ENCODE data around the gene TECPR2.

TECPR2 gene

GRCh38 chr14:102375119-102375518 is 12.4 kb downstream of the TECPR2 start:
- DNase-seq: no peak

GRCh38 chr14:102377696-102378095 is 15.0 kb downstream of the TECPR2 start:
- no peak for DNase-seq

DNA sequence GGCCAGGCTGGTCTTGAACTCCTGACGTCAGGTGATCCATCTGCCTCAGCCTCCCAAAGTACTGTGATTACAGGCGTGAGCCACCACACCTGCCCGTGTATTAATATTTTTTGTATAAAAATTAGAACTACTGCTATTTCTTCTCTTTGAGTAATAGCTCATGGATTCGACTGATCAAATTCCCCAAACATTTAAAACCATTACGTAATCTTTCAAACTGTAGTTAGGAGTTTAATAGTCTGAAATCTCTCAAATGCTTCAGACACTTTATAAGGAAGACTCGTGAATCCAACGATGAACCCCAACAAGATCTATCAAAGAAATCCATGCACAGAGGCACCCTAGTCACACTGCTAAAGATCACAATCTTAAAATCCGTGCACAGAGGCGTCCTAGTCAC is 16.1 kb downstream of the TECPR2 start:
- DNase-seq: no peak

- no peak for DNase-seq
Measured at GRCh38 chr14:102387086-102387485, 24.3 kb downstream of the TECPR2 start.

DNA sequence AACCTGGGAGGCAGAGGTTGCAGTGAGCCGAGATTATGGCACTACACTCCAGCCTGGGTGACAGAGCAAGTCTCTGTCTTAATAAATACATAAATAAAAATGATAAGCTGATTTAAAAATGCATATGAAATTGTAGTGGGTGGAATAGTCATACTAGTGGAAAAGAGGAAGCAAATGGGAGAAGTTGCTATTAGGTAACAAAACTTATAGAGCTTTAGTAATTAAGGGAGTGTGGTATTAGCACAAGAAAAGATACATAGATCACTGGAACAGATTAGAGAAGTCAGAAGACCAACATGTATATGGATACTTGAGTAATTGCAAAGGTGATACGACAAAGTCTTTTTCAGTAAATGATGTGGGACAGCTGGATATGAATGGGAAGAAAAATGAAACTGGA is 26.5 kb downstream of the TECPR2 start:
- DNase-seq: no peak

DNA sequence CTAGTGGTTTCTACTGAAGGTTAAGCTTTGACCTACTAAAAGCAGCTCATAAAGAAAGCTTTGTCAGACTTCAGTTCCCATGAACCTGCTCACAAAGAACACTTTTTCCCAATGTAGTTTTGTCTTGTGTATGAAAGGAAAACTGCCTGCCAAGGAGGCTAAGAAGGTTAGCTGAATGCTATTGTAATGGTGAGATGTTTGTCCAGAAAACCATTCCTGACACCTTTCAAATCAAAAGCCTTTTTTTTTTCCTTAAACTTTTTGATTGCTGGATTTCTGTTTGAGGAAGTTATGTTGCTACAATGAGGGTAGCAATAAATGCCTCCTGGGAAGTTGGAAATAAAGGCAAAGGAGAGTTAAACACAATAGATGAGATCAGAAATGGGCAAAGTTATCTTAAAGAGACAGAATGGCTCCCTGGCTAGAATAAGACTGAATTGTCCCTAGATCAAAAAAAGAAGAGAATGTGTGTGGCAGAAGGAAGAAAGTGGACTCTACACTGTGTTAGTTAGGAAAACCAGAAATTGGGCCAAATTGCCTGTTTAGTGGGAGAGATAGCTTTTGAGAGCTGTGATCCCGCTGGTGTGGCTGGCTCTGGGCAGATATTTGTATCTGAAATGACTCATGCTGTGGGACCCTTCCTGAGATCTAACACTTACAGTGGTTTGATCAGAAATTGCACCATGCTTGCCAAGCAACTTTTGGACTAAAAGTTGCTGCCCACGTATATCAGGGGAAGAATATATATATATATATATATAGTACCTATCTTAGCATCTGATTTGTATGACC is 27.5 kb downstream of the TECPR2 start:
- DNase-seq: no peak

DNA sequence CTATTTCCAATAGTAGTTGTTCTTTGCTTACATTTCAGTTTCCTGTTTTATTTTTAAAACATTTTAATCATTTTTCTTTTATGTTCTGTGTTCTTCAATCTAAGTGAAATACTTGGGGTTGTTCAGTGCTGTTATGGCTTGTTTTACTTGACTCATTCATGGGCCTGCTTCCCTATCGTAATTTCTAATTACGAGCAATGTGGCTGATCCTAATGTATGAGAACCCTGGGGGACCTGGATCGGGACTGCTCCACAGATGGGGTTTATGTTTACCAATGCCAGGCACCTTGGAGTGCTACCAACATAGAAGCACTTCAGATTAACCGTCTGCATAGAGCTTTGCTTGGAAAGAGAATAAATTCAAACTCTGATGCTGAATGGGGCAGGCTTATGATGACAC is 29.8 kb downstream of the TECPR2 start:
- DNase-seq: no peak

GRCh38 chr14:102394717-102395375 is 32.1 kb downstream of the TECPR2 start:
- DNase-seq: no peak

DNA sequence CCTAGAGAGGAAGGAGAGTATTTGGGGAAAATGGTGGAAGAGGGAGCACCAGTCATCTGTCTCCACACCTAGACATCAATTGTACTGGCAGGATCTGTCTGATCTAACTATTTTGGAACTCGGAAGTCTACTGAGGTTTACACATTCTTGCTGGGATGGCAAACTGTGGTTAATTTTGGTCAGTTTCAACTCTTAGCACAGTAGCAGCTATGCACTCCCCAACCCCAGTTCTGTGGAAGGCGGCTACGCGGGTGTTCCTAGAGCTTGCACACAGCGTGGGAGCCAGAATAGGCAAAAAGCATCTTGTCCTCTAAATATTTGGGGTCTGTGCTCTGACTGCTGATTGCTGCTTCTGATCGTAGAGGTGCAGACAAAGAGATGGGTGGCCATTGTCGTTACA is 33.8 kb downstream of the TECPR2 start:
- no peak for DNase-seq

DNA sequence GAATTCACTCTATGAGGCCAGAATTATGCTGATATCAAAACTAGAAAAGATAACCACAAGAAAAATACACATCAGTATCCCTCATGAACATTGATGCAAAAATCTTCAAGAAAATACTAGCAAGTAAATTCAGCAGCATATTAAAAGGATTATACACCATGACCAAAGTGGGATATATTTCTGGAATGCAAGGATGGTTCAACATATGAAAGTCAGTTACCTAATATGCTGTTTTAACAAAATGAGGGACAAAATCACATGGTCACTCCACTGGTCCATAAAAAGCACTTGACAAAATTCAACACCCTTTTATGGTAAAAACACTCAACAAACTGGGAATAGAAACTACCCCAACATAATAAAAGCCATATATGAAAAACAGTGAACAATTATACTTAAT is 40.3 kb downstream of the TECPR2 start:
- DNase-seq: no peak

DNA sequence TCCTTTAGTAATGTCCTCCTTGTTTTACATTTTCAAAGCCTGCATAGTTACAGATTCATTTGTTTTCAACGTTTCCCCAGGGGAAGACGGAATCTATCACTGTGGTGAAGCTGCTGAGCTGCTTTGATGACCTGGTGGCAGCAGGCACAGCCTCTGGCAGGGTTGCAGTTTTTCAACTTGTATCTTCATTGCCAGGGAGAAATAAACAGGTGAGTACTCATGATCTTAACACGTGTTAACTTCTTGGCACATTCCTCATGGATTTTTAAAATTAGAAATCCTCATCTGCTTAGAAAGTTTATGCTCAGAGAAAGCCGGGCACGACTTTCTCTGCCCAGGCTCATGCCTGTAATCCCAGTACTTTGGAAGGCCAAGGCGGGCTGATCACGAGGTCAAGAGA is 44.5 kb downstream of the TECPR2 start:
- no peak for DNase-seq

GRCh38 chr14:102408724-102409123 is 46.0 kb downstream of the TECPR2 start:
- no peak for DNase-seq

GRCh38 chr14:102415671-102416070 is 52.9 kb downstream of the TECPR2 start:
- no peak for DNase-seq

- no peak for DNase-seq
Measured at GRCh38 chr14:102417001-102417431, 54.3 kb downstream of the TECPR2 start.

DNA sequence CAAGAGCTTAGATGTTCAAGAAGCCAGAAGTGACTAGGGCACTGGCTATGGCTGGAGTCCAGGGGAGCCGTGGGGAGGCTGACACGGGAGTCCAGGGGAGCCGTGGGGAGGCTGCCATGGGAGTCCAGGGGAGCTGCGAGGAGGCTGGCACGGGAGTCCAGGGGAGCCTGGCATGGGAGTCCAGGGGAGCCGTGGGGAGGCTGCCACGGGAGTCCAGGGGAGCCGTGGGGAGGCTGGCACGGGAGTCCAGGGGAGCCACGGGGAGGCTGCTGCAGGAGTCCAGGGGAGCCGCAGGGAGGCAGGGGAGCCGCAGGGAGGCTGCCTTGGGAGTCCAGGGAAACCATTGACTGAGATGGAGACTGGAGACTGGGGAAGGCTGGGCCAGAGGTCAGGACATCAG is 54.9 kb downstream of the TECPR2 start:
- no peak for DNase-seq

- DNase-seq: no peak
Measured at GRCh38 chr14:102418169-102418852, 55.6 kb downstream of the TECPR2 start.

GRCh38 chr14:102418853-102419240 is 56.1 kb downstream of the TECPR2 start:
- no peak for DNase-seq

DNA sequence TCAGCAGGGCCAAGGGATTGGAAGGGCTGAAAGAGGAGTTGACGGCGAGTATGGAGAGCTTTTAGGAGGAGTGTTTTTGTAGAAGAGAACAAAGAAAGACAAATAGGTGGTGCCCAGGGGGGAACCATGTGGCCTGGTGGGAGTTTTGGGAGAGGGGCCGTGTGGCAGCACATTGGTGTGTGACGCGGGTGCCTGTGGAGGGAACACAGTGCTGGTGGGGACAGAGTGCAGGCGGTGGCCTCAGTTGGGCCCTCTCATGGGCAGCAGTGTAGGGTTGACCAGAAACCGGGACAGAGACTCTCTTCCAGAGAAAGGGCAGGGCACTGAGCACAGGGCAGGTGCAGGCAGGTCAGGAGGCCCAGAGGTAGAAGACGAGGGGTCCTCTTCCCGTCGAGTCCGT is 56.5 kb downstream of the TECPR2 start:
- no peak for DNase-seq

DNA sequence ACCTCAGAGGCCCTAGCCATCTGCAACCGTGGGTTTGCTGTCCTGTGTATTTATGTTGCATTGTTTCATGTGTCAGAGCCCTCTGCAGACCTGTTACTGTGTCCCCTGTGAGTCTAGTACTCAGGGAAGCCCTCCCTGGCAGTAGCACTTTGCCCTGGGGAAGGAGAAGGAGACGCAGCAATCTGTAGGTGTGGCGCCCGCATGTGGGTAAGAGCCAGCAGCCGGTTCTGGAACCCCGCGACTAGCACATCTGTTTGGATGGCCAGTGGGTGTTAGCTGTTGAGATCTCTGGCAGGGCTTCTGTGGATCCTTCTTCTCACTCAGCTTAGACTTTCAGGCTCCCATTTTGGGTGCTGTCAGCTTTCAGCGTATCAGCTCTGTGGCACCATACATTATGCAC is 57.0 kb downstream of the TECPR2 start:
- no peak for DNase-seq

DNA sequence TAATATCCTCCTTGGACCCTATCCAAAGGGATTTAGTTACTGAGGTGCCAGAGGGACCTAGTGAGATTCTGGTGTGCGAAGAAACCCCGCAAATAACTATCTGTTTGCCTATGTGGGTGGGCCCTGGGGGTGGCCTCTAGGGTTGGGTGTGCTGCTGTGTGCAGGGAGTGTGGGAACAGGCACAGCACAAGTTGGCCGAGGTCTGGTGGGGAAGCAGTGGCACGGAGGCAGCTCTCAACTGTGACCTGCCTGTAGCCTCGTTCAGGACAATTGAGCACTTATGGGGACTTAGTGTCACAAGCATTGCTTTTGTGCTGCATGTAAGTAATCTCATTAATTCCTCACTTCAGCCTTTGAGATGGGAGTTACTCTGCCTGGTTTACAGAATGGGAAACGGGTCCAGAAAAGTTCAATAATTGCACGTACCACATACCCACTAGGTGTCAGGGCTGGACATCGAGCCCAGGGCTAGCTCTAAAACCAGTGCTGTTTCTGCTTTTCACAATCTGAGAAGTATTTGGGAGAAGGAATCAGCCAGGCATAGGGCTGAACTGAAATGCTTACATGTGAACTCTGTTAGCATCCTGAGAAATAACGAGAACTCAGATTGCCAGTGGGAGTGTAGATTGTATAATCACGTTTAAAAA is 58.8 kb downstream of the TECPR2 start:
- no peak for DNase-seq

GRCh38 chr14:102424520-102424919 is 61.8 kb downstream of the TECPR2 start:
- DNase-seq: no peak

DNA sequence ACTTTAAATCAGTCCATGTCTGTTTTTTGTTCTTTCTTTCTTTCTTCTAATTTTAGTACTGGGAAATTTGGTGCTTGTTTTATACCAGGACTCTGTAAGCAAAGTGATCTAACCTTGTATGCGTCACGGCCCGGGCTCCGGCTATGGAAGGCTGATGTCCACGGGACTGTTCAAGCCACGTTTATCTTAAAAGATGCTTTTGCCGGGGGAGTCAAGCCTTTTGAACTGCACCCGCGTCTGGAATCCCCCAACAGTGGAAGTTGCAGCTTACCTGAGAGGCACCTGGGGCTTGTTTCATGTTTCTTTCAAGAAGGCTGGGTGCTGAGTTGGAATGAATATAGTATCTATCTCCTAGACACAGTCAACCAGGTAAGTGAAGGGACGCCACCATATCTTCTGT is 62.2 kb downstream of the TECPR2 start:
- no peak for DNase-seq

DNA sequence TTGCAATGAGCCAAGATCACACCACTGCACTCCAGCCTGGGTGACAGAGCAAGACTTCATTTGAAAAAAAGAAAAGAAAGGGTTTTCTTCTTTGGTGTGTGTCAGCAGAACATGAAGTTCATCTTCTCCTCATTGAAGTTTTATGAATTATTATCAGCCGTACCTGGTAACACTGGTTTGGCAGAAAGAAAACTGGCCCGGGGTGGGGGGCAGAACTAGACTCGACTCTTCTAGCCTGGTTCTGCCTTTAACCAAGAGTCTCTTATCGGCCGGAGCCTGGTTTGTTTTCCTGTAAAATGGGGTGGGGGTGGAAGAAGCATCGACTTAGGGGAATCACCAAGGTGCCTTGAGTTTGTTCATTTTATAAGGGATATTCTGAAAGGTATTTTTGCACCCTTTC is 64.1 kb downstream of the TECPR2 start:
- DNase-seq: no peak

DNA sequence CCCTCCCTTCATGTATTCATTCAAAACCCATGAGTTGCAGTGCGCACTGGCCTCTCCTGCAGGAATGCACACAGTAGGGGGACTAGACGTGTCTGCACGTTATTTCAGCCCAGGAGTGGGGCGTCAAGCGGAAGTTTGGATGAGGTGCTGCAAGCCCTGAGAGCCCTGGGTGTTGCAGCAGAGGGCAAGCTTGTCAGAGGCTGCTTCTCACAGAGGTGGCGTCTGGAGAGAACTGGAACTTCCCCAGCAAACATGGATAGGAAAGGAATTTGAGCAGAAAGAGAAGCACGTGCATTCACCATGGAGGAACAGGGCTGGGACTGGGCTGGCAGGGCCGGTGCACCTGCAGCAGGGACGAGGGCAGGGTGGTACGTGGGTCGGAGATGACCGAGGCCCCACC is 64.9 kb downstream of the TECPR2 start:
- DNase-seq: no peak

Data from T-helper 9 cell (primary cell).